ENCODE measurements around the gene AREL1. TPM values are rescaled to one million over a fixed set of nuclear protein-coding genes. Genes with fewer than 3 reads are reported as not detected.

AREL1 gene
- total RNA-seq, 3 donors from 2014 or later, result 17.0 to 24.3 (median 24.0) TPM

DNA sequence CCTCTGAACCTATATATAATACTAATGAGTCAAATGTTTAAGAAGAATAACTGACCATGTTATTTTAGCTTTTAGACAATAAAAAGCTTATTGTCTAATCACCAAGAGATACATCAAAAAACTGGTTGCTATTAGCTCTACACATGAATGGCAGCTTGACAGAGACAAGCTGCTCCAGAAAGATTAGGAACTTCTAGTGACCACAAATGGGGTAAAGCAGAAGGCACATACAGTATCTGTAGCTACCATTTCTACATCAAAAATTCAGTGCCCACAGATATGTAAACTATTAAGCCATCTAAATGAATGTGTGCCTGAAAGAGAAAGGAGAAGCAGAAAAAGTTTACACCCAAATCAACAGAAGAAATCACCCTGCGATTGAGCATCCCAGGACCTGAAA lies 2.4 kb downstream of the AREL1 start:
- no peak for DNase-seq (ENCODE audit: low spot score in 2 of 2)
- intact Hi-C loops (cut with DNase I; ENCODE audit: low total_unique reads), result no loop called here
- no peaks in the 10 kb centered on the region for H3K27me3 ChIP-seq
- no peaks in the 10 kb centered on the region for H3K9me3 ChIP-seq
- H3K36me3 ChIP-seq, result no peaks in the 10 kb centered on the region
- peaks cover 7% of the 10 kb centered on the region in 2 donors for H3K4me1 ChIP-seq
- TF ChIP-seq, protein P1, sequence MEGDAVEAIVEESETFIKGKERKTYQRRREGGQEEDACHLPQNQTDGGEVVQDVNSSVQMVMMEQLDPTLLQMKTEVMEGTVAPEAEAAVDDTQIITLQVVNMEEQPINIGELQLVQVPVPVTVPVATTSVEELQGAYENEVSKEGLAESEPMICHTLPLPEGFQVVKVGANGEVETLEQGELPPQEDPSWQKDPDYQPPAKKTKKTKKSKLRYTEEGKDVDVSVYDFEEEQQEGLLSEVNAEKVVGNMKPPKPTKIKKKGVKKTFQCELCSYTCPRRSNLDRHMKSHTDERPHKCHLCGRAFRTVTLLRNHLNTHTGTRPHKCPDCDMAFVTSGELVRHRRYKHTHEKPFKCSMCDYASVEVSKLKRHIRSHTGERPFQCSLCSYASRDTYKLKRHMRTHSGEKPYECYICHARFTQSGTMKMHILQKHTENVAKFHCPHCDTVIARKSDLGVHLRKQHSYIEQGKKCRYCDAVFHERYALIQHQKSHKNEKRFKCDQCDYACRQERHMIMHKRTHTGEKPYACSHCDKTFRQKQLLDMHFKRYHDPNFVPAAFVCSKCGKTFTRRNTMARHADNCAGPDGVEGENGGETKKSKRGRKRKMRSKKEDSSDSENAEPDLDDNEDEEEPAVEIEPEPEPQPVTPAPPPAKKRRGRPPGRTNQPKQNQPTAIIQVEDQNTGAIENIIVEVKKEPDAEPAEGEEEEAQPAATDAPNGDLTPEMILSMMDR (IDR thresholded peaks at IDR 0.05), result no peak
- TF ChIP-seq POLR2AphosphoS5 (IDR thresholded peaks at IDR 0.05) (no peak), POLR2A (IDR thresholded peaks at IDR 0.05) (no peak)
- no peak overlapping the region for H3K27ac ChIP-seq
- H3K4me3 ChIP-seq, result no peak overlapping the region

DNA sequence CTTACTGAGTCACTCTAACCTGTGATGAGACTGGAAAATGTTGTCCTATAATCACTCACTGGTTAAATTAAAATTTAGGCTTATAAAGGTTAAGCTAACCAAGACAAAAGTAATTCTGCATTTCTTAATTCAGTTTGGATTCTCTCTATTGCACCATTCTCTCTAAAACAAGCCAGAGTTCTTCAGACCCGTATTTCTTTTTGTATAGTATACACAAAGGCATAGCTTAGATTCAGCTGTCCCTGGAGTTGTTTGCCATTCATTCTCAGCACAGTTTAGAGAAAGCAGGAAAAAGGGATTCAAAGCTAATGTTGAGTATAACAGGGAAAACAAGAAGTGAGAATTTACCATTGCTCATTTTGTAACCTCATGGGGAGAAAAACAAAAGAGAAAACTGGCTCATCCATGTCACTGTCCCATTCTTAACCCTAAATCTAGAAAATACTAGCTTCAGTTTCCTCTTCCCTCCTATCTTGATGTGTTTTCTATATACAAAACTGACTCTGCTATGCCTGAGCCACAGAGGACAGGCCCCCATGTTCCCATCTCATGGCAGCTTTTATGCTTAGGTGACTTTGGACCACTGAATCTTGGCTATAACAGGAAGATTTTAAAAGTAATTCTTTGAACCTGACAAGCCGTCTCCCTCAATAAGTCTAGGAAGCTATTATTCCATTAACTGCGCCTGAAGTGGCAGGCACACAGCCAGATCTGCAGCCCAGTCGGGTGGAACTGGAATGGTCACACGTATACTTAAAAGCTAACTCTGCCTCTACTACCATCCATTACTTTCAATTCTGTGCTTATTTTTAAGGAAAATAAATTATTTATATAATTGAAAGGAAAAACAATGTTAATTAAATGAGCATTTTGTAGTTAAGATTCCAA lies 7.0 kb downstream of the AREL1 start:
- TF ChIP-seq, protein P1 (IDR thresholded peaks at IDR 0.05), result no peak
- TF ChIP-seq POLR2AphosphoS5 (IDR thresholded peaks at IDR 0.05), result no peak
- TF ChIP-seq POLR2A (IDR thresholded peaks at IDR 0.05), result no peak
- Histone ChIP-seq H3K4me3 (no peak overlapping the region), H3K36me3 (no peaks in the 10 kb centered on the region), H3K4me1 (no peaks in the 10 kb centered on the region), H3K9me3 (peaks cover 7 to 9% of the 10 kb centered on the region in 2 donors), H3K27ac (no peak overlapping the region), H3K27me3 (no peaks in the 10 kb centered on the region)
- intact Hi-C loops (cut with DNase I; ENCODE audit: low total_unique reads), result no loop called here
- no peak for DNase-seq (ENCODE audit: low spot score in 2 of 2)

DNA sequence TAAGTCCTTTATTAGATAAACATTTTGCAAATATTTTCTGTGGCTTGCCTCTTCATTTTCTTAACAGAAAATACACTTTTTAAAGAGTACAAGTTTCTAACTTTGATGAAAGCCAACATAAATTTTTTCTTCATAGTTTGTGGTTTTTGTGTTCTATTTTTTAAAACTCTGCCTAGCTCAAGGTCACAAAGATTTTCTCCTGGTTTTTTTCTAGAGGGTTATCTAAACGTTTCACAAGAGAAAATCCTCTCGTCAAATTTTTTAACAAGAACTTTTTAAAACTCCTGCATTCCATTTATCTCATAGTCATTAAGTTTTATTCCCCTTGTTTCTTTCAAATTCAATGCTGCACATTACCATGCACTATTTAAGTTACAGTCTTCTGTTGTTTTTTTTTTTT lies 8.2 kb downstream of the AREL1 start:
- no peaks in the 10 kb centered on the region for H3K27me3 ChIP-seq
- DNase-seq (ENCODE audit: low spot score in 2 of 2), result no peak
- no peaks in the 10 kb centered on the region for H3K36me3 ChIP-seq
- intact Hi-C loops (cut with DNase I; ENCODE audit: low total_unique reads), result no loop called here
- no peak overlapping the region for H3K27ac ChIP-seq
- H3K4me3 ChIP-seq, result no peak overlapping the region
- H3K9me3 ChIP-seq, result peaks cover 7 to 9% of the 10 kb centered on the region in 2 donors
- H3K4me1 ChIP-seq, result no peaks in the 10 kb centered on the region
- no peak for TF ChIP-seq POLR2A (IDR thresholded peaks at IDR 0.05)
- TF ChIP-seq, protein P1 (IDR thresholded peaks at IDR 0.05), result no peak
- TF ChIP-seq POLR2AphosphoS5 (IDR thresholded peaks at IDR 0.05), result no peak

DNA sequence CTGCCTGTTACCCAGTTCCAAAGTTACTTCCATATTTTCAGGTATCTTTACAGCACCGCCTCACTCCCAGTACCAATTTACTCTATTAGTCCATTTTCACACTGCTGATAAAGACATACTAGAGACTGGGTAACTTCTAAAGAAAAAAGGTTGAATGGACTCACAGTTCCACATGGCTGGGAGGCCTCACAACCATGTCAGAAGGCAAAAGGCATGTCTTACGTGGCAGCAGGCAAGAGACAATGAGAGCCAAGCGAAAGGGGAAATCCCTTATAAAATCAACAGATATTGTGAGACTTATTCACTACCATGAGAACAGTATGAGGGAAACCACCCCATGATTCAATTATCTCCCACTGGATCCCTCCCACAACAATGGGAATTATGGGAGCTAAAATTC lies 9.8 kb downstream of the AREL1 start:
- intact Hi-C loops (cut with DNase I; ENCODE audit: low total_unique reads), result no loop called here
- H3K4me1 ChIP-seq, result no peaks in the 10 kb centered on the region
- peaks cover 7 to 9% of the 10 kb centered on the region in 2 donors for H3K9me3 ChIP-seq
- TF ChIP-seq POLR2AphosphoS5 (IDR thresholded peaks at IDR 0.05) (no peak), POLR2A (IDR thresholded peaks at IDR 0.05) (no peak)
- TF ChIP-seq, protein P1 (IDR thresholded peaks at IDR 0.05), result no peak
- no peak for DNase-seq (ENCODE audit: low spot score in 2 of 2)
- no peak overlapping the region for H3K4me3 ChIP-seq
- H3K36me3 ChIP-seq, result no peaks in the 10 kb centered on the region
- H3K27me3 ChIP-seq, result no peaks in the 10 kb centered on the region
- no peak overlapping the region for H3K27ac ChIP-seq

GRCh38 chr14:74702293-74702692 lies 10.6 kb downstream of the AREL1 start:
- H3K9me3 ChIP-seq, result peaks cover 7 to 9% of the 10 kb centered on the region in 2 donors
- H3K27me3 ChIP-seq, result no peaks in the 10 kb centered on the region
- DNase-seq (ENCODE audit: low spot score in 2 of 2), result no peak
- no peaks in the 10 kb centered on the region for H3K36me3 ChIP-seq
- intact Hi-C loops (cut with DNase I; ENCODE audit: low total_unique reads), result no loop called here
- TF ChIP-seq POLR2A (IDR thresholded peaks at IDR 0.05) (no peak), POLR2AphosphoS5 (IDR thresholded peaks at IDR 0.05) (no peak)
- TF ChIP-seq, protein P1 (IDR thresholded peaks at IDR 0.05), result no peak
- H3K4me1 ChIP-seq, result no peaks in the 10 kb centered on the region
- H3K4me3 ChIP-seq, result no peak overlapping the region
- no peak overlapping the region for H3K27ac ChIP-seq

All from breast epithelium (tissue), 4 donors.